ENCODE measurements around the gene DDIT4. TPM values are rescaled to one million over a fixed set of nuclear protein-coding genes. Genes with fewer than 3 reads are reported as not detected.

Gene DDIT4
- total and polyA plus RNA-seq, 2 of the 8 experiments (the other 6 are each of a cell fraction or from before 2014, with no cell fraction given): 47.4 to 108 TPM

- H2BK20ac ChIP-seq (ENCODE audit: low read length): no peak overlapping the region
- no peak for TF ChIP-seq SIN3A (conservative IDR thresholded peaks at IDR 0.05 in 1 of 2, IDR thresholded peaks at IDR 0.05 in 1 of 2; ENCODE audit: low read depth in 1 of 2, low read length in 2 of 2)
- no peak for TF ChIP-seq NANOG (IDR thresholded peaks at IDR 0.05; ENCODE audit: insufficient read depth, low read depth, low read length, poor library complexity, severe bottlenecking)
- TF ChIP-seq CEBPB (IDR thresholded peaks at IDR 0.05; ENCODE audit: low read depth, low read length): no peak
- TF ChIP-seq E2F6 (IDR thresholded peaks at IDR 0.05): no peak
- no peak for TF ChIP-seq BRCA1 (IDR thresholded peaks at IDR 0.05; ENCODE audit: low read depth, low read length)
- no peak for TF ChIP-seq ATF3 (IDR thresholded peaks at IDR 0.05; ENCODE audit: insufficient read depth, low read depth, low read length)
- no peak for TF ChIP-seq SRF (IDR thresholded peaks at IDR 0.05; ENCODE audit: low read depth, low read length)
- no peak for TF ChIP-seq FOSL1 (IDR thresholded peaks at IDR 0.05; ENCODE audit: insufficient read depth, low read depth, low read length)
- no peak for TF ChIP-seq POLR2A (IDR thresholded peaks at IDR 0.05; ENCODE audit: control extremely low read depth in 1 of 2, low read depth in 2 of 2, low read length in 2 of 2)
- TF ChIP-seq PHF8 (conservative IDR thresholded peaks at IDR 0.05; ENCODE audit: low read depth, low read length): no peak
- no peak overlapping the region for H3K23ac ChIP-seq (ENCODE audit: insufficient read length)
- no peak overlapping the region for H2BK15ac ChIP-seq (ENCODE audit: low read length)
- POLR2A ChIA-PET (ENCODE audit: partially characterized antibody): interaction anchor here (1.0 to 4.4 kb wide), 8 partner anchors 9 to 91 kb away, joined by 3 to 20 read pairs (median 4); partner anchors contain the start of gene DDIT4
- H3K79me2 ChIP-seq (ENCODE audit: control insufficient read depth in 1 of 2, insufficient read depth in 2 of 2, low read length in 2 of 2): no peaks in the 10 kb centered on the region
- no peak for DNase-seq (ENCODE audit: low read depth in 1 of 2, low spot score in 2 of 2)
- no peak overlapping the region for H3K9ac ChIP-seq (replicated peaks in 1 of 4; ENCODE audit: extremely low read depth in 1 of 4, low read depth in 3 of 4, low read length in 3 of 4)
- no peak overlapping the region for H3K56ac ChIP-seq (replicated peaks; ENCODE audit: insufficient read length, low read depth, low read length)
- no peak overlapping the region for H2AK5ac ChIP-seq (ENCODE audit: low read depth, low read length)
- H2BK5ac ChIP-seq (ENCODE audit: low read depth, low read length): no peak overlapping the region
- H2BK12ac ChIP-seq (ENCODE audit: low read depth, low read length): peak overlapping the region; percentile 62; the same call in 1 of the 2 replicates
- no peaks in the 10 kb centered on the region; a peak in 1 of 7 replicates for H3K4me1 ChIP-seq (replicated peaks in 1 of 4; ENCODE audit: control insufficient read depth in 3 of 4, insufficient read depth in 4 of 4, low read length in 3 of 4)
- H3K9me3 ChIP-seq (ENCODE audit: insufficient read depth in 2 of 2, low read depth in 1 of 2, low read length in 1 of 2): no peaks in the 10 kb centered on the region
- CTCF ChIA-PET (ENCODE audit: partially characterized antibody): interaction anchor here (1.2 to 1.7 kb wide), 4 partner anchors 19 to 172 kb away, joined by 3 to 5 read pairs (median 4); no protein-coding TSS in a partner anchor
- H3K14ac ChIP-seq (ENCODE audit: insufficient read length): no peak overlapping the region
- H4K20me1 ChIP-seq (replicated peaks in 1 of 2; ENCODE audit: control insufficient read depth in 1 of 2, insufficient read depth in 2 of 2, low read length in 2 of 2): no peaks in the 10 kb centered on the region
- no peaks in the 10 kb centered on the region for H3K36me3 ChIP-seq (ENCODE audit: control insufficient read depth in 2 of 4, insufficient read depth in 4 of 4, low read length in 3 of 4)
- H4K8ac ChIP-seq (ENCODE audit: extremely low read depth, insufficient read depth, low read length): no peak overlapping the region
- H2BK120ac ChIP-seq (replicated peaks; ENCODE audit: low read depth, low read length): no peak overlapping the region
- no peak overlapping the region for H4K91ac ChIP-seq (replicated peaks; ENCODE audit: insufficient read length, low read length)
- H4K5ac ChIP-seq (ENCODE audit: insufficient read length, low read depth, low read length): no peak overlapping the region
- H3K4ac ChIP-seq (replicated peaks; ENCODE audit: insufficient read length, low read depth, low read length): no peak overlapping the region
- H3K27me3 ChIP-seq (replicated peaks in 1 of 4; ENCODE audit: control insufficient read depth in 3 of 4, extremely low read depth in 1 of 4, insufficient read depth in 3 of 4, low read length in 3 of 4): no peaks in the 10 kb centered on the region; a peak in 1 of 7 replicates
- H2AFZ ChIP-seq (ENCODE audit: low read length): no peak overlapping the region
- H3K4me3 ChIP-seq (ENCODE audit: extremely low read depth in 1 of 4, insufficient read depth in 2 of 4, low read depth in 3 of 4, low read length in 4 of 4): no peak overlapping the region
- no peaks in the 10 kb centered on the region for H3K79me1 ChIP-seq (ENCODE audit: low read depth, low read length)
- 87% methylated on average over 8 of the region's 8 CpGs; no CpG with 5 or more reads in 1 of the 2 experiments for WGBS, 2 experiments (ENCODE audit: extremely low coverage in 1 of 2, insufficient coverage in 1 of 2, insufficient read length in 1 of 2, insufficient replicate concordance in 2 of 2, low coverage in 1 of 2, low lambda C conversion rate in 2 of 2, missing lambda C conversion rate in 1 of 2)
- H3K23me2 ChIP-seq (ENCODE audit: low read depth, low read length): no peaks in the 10 kb centered on the region
- no peak overlapping the region for H3K4me2 ChIP-seq (ENCODE audit: insufficient read depth in 1 of 2, low read depth in 2 of 2, low read length in 2 of 2)
- H3K27ac ChIP-seq (ENCODE audit: low read depth, low read length): no peak overlapping the region
- FAIRE-seq: no peak
- H3K18ac ChIP-seq (ENCODE audit: extremely low read depth, low read length): no peak overlapping the region
These were observed 32.0 kb upstream of the DDIT4 start for GRCh38 chr10:72241691-72242252.

All from H1 (cell line).